ENCODE data around the gene OPTC. TPM values are rescaled to one million over a fixed set of nuclear protein-coding genes. Genes with fewer than 3 reads are reported as not detected.
A peak's percentile ranks its signal among the peaks of the same experiment; 100 is the strongest.

Gene OPTC
- total RNA-seq, 1 donor from 2014 or later, result not detected

- no peaks in the 10 kb centered on the region for H4K20me1 ChIP-seq (ENCODE audit: insufficient read depth, low read length)
- peaks cover 33% of the 10 kb centered on the region for H3K27me3 ChIP-seq (ENCODE audit: insufficient read depth, low read length)
- H3K4me1 ChIP-seq (ENCODE audit: insufficient read depth, low read length), result no peaks in the 10 kb centered on the region
- Mint-ChIP-seq H3K4me3 (ENCODE audit: unreplicated experiment) (no peak overlapping the region), H3K27ac (ENCODE audit: unreplicated experiment) (no peak overlapping the region), H3K27me3 (ENCODE audit: low read depth, unreplicated experiment) (peaks cover 12% of the 10 kb centered on the region), H3K4me1 (ENCODE audit: low read depth, unreplicated experiment) (peaks cover 10% of the 10 kb centered on the region), H3K36me3 (ENCODE audit: low read depth, unreplicated experiment) (no peaks in the 10 kb centered on the region), H3K9me3 (ENCODE audit: unreplicated experiment) (no peaks in the 10 kb centered on the region)
- no peak overlapping the region for H3K9ac ChIP-seq (ENCODE audit: low read length)
- TF ChIP-seq, protein P1, sequence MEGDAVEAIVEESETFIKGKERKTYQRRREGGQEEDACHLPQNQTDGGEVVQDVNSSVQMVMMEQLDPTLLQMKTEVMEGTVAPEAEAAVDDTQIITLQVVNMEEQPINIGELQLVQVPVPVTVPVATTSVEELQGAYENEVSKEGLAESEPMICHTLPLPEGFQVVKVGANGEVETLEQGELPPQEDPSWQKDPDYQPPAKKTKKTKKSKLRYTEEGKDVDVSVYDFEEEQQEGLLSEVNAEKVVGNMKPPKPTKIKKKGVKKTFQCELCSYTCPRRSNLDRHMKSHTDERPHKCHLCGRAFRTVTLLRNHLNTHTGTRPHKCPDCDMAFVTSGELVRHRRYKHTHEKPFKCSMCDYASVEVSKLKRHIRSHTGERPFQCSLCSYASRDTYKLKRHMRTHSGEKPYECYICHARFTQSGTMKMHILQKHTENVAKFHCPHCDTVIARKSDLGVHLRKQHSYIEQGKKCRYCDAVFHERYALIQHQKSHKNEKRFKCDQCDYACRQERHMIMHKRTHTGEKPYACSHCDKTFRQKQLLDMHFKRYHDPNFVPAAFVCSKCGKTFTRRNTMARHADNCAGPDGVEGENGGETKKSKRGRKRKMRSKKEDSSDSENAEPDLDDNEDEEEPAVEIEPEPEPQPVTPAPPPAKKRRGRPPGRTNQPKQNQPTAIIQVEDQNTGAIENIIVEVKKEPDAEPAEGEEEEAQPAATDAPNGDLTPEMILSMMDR (IDR thresholded peaks at IDR 0.05; ENCODE audit: insufficient read depth, low read depth, low read length), result no peak
- no peak for TF ChIP-seq EZH2 (IDR thresholded peaks at IDR 0.05; ENCODE audit: insufficient read depth, low read length)
- H2AFZ ChIP-seq (ENCODE audit: low read depth, low read length), result no peak overlapping the region
- H3K4me3 ChIP-seq (ENCODE audit: insufficient read depth, low read depth, low read length), result no peak overlapping the region
- H3K27ac ChIP-seq (ENCODE audit: low read depth, low read length), result no peak overlapping the region
- H3K4me2 ChIP-seq (ENCODE audit: low read length), result no peak overlapping the region
- DNase-seq (ENCODE audit: low read depth) (peak; percentile 19), FAIRE-seq (no peak)
- H3K79me2 ChIP-seq (ENCODE audit: insufficient read depth, low read length), result no peaks in the 10 kb centered on the region
- H3K36me3 ChIP-seq (ENCODE audit: insufficient read depth, low read length), result no peaks in the 10 kb centered on the region
- H3K9me3 ChIP-seq (ENCODE audit: insufficient read depth, low read depth, low read length), result no peaks in the 10 kb centered on the region
Measured at GRCh38 chr1:203454986-203455471, 38.9 kb upstream of the OPTC start.

GRCh38 chr1:203455706-203456105 lies 38.2 kb upstream of the OPTC start:
- Histone ChIP-seq H2AFZ (ENCODE audit: low read depth, low read length) (no peak overlapping the region), H3K36me3 (ENCODE audit: insufficient read depth, low read length) (no peaks in the 10 kb centered on the region), H3K9me3 (ENCODE audit: insufficient read depth, low read depth, low read length) (no peaks in the 10 kb centered on the region), H3K79me2 (ENCODE audit: insufficient read depth, low read length) (no peaks in the 10 kb centered on the region), H3K9ac (ENCODE audit: low read length) (no peak overlapping the region), H3K4me1 (ENCODE audit: insufficient read depth, low read length) (no peaks in the 10 kb centered on the region), H3K4me2 (ENCODE audit: low read length) (no peak overlapping the region), H3K4me3 (ENCODE audit: insufficient read depth, low read depth, low read length) (no peak overlapping the region), H3K27me3 (ENCODE audit: insufficient read depth, low read length) (peaks cover 28% of the 10 kb centered on the region), H4K20me1 (ENCODE audit: insufficient read depth, low read length) (no peaks in the 10 kb centered on the region), H3K27ac (ENCODE audit: low read depth, low read length) (no peak overlapping the region)
- H3K27ac Mint-ChIP-seq (ENCODE audit: unreplicated experiment), result no peak overlapping the region
- peaks cover 14% of the 10 kb centered on the region for H3K27me3 Mint-ChIP-seq (ENCODE audit: low read depth, unreplicated experiment)
- H3K36me3 Mint-ChIP-seq (ENCODE audit: low read depth, unreplicated experiment), result no peaks in the 10 kb centered on the region
- H3K4me3 Mint-ChIP-seq (ENCODE audit: unreplicated experiment), result no peak overlapping the region
- TF ChIP-seq, protein P1 (IDR thresholded peaks at IDR 0.05; ENCODE audit: insufficient read depth, low read depth, low read length), result no peak
- TF ChIP-seq EZH2 (IDR thresholded peaks at IDR 0.05; ENCODE audit: insufficient read depth, low read length), result no peak
- DNase-seq (ENCODE audit: low read depth) (no peak), FAIRE-seq (no peak)
- H3K4me1 Mint-ChIP-seq (ENCODE audit: low read depth, unreplicated experiment), result peaks cover 5% of the 10 kb centered on the region
- H3K9me3 Mint-ChIP-seq (ENCODE audit: unreplicated experiment), result no peaks in the 10 kb centered on the region

DNA sequence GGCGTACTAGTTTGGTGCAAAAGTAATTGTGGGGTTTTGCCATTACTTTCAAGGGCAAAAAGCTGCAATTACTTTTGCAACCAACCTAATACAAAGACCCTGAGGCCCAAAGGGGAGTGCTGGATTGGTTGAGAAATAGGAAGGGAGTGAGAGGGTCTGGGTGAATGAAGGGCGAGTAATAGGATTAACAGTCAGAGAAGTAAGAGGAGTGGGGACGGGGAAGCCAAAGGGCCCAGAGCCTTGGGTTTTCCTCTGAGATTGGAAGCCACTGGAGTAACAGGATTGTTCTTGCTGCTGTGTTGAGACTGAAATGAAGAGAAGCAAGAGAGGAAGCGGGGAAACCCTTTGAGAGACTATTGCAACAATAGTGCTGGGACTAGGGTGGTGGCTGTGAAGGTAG lies 37.4 kb upstream of the OPTC start:
- Histone ChIP-seq H3K4me2 (ENCODE audit: low read length) (no peak overlapping the region), H3K27ac (ENCODE audit: low read depth, low read length) (no peak overlapping the region), H3K9me3 (ENCODE audit: insufficient read depth, low read depth, low read length) (no peaks in the 10 kb centered on the region), H2AFZ (ENCODE audit: low read depth, low read length) (no peak overlapping the region), H4K20me1 (ENCODE audit: insufficient read depth, low read length) (no peaks in the 10 kb centered on the region), H3K36me3 (ENCODE audit: insufficient read depth, low read length) (no peaks in the 10 kb centered on the region), H3K9ac (ENCODE audit: low read length) (no peak overlapping the region), H3K4me3 (ENCODE audit: insufficient read depth, low read depth, low read length) (no peak overlapping the region), H3K79me2 (ENCODE audit: insufficient read depth, low read length) (no peaks in the 10 kb centered on the region), H3K4me1 (ENCODE audit: insufficient read depth, low read length) (no peaks in the 10 kb centered on the region), H3K27me3 (ENCODE audit: insufficient read depth, low read length) (peaks cover 26% of the 10 kb centered on the region)
- H3K36me3 Mint-ChIP-seq (ENCODE audit: low read depth, unreplicated experiment), result no peaks in the 10 kb centered on the region
- H3K27me3 Mint-ChIP-seq (ENCODE audit: low read depth, unreplicated experiment), result peaks cover 11% of the 10 kb centered on the region
- no peak overlapping the region for H3K4me3 Mint-ChIP-seq (ENCODE audit: unreplicated experiment)
- H3K9me3 Mint-ChIP-seq (ENCODE audit: unreplicated experiment), result no peaks in the 10 kb centered on the region
- DNase-seq (ENCODE audit: low read depth), result no peak
- no peak overlapping the region for H3K27ac Mint-ChIP-seq (ENCODE audit: unreplicated experiment)
- FAIRE-seq, result no peak
- peaks cover 4% of the 10 kb centered on the region for H3K4me1 Mint-ChIP-seq (ENCODE audit: low read depth, unreplicated experiment)
- TF ChIP-seq, protein P1 (IDR thresholded peaks at IDR 0.05; ENCODE audit: insufficient read depth, low read depth, low read length), result no peak
